Left kidney (tissue), 2 donors: ENCODE data around the gene CAMTA1. TPM values are rescaled to one million over a fixed set of nuclear protein-coding genes. Genes with fewer than 3 reads are reported as not detected.

ENCODE experiments used
- DNase-seq: peaks from one replicate; pipeline ENCODE4 v3.0.0-alpha.2; 2013
- polyA plus RNA-seq: library from polyadenylated mRNA; unstranded; fragments of 120-200 nt; gene quantifications from one replicate; pipeline ENCODE4 v1.2.1, GENCODE V29; 2013; ENCODE audit not compliant: insufficient read length

The CAMTA1 gene
- polyA plus RNA-seq, 1 donor = 88.8 TPM

DNA sequence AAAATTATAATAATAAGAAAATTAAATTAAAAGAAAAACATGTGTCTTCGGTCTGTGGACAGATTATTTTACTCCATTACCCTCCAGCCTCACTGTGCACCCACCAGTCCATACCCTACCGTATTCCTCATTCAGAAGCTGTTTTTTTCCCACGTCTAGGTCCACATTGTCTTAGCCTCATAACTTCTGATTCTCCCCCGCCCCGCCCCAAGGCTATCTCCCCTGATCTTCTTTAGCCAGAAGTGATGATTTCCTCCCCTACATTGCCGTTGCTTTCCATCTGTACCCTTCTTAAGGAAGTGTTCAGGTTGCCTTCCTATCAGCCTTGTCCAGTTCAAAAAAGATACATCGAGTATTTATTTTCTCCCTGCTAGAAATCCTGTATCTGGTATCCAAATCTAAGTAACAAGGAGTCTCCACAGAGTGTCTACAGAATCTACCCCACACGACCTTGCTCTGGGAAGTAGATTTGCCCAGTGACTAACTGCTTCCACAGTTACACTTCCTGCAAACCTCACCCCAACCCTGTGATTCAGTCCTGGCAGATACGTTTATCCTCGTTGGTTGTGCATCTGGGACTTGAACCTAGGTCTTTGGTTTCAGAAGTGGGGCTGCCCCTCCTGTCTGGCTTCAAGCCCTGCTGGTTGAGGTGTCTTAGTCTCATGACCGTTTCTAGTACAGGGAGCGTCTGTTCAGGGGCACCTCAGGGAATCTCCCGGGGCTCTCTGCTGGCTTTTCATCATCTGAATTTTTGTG, 470.2 kb downstream of the CAMTA1 start:
- DNase-seq = no peak

DNA sequence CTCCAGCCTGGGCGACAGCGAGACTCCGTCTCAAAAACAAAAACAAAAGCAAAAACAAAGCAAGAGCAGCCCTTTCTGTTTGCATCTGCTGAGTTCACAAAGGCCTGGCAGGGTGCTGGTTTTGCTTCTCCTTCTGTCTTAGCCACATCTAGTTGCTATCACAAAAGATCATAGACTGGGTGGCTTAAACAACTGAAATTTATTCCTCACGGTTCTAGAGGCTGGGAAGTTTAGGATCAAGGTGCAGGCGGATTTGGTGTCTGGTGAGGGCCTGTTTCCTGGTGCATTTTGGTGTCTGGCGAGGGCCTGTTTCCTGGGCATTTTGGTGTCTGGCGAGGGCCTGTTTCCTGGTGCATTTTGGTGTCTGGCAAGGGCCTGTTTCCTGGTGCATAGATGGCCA, 471.3 kb downstream of the CAMTA1 start:
- no peak for DNase-seq

DNA sequence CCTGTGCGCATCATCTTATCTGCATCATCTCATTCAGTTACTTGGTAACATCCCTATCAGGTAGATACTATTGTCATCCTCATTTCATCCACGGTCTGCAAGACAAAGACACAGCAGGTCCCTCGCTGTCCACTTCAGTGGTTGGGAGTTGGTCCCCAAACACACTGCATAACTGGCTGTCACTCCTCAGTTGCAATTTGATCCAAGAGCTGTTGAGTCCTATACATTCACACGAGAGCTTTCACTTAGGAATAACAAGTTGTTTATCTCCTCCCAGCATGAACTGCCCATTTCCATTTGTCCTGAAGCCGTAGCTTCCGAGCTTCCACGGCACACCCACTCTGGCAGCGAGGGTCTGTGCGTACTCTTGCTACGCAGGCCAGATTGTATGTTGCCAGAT, 472.0 kb downstream of the CAMTA1 start:
- no peak for DNase-seq

DNA sequence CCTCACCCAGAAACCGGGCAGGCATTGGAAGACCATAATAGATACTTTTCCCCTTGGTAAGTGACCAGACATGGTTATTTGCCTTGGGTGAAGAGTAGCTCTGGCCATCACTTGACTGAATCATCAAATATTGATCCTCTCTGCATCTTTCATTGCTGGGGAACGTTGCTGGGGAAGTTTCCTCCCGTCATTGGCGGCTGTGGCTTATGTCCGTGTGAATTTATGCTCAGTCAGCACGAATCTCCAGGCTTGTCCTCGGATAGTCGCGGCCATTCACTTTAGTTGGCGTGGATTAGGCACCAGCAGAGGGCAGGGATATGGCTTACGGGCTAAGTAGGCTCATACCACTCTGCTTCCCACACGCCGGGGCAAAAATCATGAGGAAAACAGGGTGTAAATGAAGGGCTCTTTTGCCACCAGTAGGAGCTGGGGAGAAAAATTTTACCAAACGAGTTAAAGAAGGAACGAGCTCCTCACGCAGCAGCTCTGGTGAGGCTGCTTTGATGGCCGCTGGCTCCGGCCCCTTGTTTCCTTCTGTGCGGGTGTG, 473.4 kb downstream of the CAMTA1 start:
- no peak for DNase-seq

DNA sequence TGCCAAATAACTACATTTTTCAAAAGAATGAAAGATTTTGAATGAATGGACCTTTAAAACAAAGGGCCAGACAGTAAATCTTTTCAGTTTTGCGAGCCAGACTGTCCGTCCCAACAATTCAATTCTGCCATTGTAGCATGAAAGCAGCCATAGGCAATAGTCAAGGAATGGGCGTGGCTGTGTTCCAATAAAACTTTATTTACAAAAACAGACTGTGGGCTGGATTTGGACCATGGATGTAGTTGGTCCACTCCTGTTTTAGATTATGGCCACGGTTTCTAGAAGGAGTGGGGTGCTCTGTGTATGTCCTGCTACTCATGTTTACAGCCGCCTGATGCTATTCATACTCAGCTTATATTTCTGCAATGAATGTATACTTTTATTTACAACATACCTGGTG, 474.7 kb downstream of the CAMTA1 start:
- DNase-seq = no peak

DNA sequence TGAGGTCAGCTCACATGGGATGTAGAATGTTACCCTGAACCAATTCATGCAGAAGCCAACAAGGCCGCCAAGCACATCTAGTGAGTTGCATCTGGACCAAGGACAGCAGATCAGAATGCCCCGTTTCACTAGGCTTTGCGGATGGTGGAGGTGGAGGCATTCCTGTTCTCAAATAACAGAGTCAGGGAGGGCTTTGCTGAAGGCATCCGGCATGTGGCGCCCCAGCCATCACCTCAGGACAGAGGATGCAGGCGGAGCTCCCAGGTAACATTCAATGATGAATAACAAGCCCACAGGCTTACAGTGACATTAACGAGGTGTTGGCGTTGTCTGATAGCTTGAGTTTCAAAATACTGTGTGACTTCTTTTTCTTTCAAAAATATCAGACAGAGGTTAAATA, 476.2 kb downstream of the CAMTA1 start:
- DNase-seq = no peak

DNA sequence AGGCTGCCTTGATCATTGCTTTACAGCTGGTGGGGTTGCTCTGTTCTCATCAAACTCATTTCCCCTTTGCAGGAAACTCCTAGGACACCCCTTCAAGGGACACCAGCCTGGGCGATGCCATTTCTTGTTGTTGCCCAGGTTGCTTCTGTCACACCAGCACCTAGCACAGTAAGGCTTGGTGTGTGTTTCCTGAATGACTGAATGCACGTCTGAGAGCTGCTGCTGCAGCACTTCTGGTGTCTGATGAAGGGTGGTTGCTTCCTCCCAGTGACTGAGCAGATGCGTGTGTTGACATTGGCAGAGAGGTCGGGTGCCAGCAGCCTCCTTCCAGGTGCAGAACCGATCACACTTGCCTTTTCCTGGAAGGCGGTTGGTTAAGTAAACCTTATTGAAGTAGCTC, 477.4 kb downstream of the CAMTA1 start:
- DNase-seq = no peak

DNA sequence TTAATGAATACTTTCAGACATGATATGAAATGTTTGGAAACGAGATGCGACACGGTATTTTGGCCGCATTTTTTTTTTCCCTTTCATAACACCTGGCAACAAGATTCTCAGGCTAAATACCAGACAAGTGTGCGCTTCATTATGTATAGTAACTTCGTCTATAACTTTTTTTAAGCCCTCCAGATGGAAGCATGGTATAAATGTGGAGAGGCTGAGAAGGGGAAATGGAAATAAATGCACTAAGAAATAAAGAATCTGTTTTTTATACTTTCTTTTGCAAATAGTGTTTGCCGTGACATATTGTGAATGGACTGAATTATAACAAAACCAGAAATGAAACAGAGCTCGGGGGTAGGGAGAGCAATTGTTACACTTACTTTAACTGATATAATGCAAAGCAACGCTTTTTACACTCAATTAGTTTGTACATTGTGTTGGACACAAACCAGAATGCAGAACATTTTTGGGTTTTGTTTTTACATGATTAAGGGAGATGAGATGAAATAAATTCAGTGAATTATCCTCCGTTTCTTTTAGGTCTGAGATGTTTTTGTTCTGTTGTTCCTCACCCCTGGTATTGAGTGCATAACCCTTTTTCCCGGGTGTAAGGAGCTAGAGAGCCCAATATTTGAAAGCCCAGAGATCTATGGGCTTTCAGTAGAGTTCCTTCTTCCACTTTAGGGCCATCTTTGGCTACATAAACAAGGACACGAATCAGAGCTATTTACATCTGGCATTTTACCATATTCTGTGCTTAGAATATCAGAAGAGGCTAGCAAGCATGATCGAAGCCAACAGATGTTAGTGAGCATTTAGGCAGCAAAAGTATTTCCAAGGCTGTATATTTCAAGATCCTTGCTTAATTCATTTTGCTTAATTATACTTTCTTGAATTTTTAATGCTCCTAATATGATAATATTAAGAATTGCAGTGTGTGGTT, 478.0 kb downstream of the CAMTA1 start:
- DNase-seq = no peak

DNA sequence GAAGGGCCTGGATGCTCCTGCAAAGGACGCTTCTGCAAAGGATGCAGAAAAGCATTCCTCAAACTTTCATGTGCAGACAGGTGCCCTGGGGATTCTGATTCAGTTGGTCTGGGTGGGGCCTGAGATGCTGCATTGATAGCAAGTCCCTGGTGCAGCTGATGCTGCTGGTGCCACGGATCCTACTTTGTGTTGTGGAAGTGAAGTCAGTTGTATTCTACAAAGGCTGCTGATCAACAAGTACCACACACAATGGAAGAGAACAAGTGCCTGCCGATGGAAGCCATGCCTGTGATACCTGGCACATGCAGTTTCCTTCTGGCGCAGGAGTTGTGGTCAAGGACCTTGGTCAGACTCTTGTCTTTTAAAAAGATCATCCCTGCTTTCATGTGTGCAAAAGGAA, 478.8 kb downstream of the CAMTA1 start:
- no peak for DNase-seq

DNA sequence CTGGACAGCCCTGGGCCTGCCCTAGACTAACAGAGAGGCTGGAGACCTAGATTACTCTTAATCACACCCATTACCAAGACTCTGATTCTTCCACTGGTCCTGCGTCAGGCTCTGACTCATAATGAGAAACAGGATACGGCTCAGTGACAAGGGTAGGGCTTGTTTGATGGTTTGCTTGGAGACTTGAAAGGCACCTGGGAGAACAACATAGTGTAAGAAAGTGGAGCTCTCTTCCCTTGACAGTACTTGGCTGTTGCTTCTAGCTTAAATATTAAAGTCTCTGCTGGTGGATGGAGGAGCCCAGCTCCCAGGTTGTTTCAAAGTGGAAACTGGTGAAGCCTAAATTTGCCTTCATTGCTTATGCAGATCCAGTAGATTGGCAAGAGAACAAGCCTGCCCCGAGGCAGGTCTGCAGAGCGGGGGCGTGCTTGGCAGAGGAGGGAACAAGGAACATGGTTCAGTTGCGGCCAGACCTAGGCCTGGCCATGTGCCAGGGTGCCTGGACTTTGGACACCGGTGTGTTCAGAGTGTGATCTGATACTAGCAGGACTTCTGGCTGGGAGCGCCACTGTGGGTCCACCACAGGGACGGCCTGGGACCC, 480.6 kb downstream of the CAMTA1 start:
- DNase-seq = peak; percentile 44

DNA sequence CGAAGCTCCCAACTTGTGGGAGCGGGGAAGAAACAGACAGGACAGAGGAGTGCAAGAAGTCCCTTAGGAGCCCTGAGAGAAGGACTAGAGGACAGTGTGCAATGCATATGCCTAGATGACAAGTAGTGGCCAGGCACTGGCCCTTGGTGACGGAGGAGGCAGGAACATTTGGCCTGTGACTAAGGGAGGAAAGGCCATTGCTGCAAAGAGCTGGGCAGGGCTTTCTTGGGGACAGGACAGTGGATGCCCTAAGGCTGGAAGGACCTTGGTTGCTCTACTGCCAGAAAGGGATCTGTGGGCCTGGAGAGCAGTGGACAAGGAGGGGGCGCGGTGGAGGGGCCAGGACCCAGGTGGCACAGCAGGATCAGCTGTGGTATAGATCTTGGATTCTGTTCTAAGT, 481.3 kb downstream of the CAMTA1 start:
- DNase-seq = no peak

DNA sequence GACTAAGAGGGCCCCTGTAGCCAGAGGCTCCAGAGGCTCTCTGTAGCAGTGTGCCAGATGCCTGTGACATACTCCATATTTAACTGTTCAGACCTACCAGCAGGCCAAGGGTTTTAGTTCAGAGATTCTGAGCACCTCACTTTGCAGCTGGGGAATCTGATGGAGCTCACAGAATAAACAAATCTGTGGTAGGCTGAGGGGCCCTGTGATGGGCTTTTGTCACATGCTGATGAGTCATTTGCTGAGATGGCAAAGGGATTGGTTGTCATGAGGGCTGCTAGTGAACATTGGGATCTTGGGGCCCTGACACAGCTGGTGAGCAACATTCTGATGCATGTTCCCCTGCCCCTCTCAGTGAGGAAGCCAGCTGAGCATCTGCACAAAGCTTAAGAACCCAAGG, 482.2 kb downstream of the CAMTA1 start:
- no peak for DNase-seq

DNA sequence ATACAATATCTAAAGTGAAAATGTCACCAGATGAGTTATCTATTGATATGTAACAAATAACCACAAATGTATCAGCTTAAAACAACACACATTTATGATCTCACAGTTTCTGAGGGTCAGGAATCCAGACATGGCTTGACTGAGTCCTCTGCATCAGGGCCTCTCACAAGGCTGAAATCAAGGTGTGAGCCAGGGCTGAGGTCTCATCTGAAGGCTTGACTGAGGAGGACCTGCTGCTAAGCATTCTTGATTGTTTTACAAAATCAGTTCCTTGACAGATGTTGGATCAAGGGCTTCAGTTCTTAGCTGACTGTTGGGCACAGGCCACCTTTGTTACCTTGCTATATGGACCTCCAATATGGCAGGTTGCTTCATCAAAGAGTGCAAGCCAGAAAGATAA, 483.7 kb downstream of the CAMTA1 start:
- DNase-seq = no peak

DNA sequence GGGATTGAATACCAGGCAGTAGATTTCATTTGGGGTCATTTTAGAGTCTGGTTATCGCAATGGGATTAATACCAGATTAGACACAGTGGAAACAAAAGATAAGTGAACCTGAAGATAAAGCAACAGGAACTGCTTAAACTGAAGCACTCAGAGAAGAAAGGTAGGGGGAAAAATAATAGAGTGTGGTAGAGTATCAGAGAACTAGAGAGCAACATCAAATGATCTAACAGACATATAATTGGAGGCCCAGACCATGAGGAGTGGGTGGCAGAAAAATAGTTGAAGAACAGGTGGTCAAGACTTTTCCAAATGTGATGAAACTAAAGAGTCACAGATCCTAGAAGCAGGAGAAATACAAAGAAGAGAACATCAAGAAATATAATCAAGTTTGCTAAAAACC, 484.3 kb downstream of the CAMTA1 start:
- DNase-seq = no peak

DNA sequence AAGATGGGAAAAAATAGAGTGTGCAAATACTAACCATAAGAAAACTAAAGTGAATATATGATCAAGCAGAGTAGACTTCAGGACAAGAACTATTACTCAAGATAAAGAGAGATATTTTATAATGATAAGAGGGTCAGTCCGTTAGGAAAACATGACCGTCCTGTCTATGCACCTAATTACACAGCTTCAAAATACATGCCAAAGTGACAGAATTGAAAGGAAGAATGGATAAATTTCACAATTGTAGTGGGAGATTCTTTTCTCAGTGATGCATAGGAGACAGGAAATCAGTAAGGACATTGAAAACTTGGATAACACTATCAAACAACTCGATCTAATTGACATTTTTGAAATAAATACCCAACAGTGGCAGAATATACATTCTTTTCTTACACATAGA, 489.0 kb downstream of the CAMTA1 start:
- no peak for DNase-seq

DNA sequence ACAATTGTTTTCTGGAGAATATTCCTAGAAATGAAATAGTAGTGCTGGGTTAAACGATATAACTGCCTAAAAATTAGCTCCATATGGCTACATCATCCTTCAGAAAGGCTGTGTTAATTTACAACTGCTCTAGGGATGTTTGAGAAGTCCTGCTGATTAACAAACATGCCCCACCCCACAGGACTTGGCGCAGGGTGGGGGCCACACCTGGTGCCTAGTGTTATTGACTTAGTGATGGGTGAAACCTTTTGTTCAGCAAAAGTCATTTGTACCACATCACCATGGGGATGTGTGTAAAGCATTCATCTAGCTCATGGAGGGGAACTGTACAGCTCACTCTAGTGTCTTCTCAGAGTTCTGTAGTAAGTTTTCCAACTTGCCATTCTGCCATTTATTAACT, 492.8 kb downstream of the CAMTA1 start:
- DNase-seq = no peak

DNA sequence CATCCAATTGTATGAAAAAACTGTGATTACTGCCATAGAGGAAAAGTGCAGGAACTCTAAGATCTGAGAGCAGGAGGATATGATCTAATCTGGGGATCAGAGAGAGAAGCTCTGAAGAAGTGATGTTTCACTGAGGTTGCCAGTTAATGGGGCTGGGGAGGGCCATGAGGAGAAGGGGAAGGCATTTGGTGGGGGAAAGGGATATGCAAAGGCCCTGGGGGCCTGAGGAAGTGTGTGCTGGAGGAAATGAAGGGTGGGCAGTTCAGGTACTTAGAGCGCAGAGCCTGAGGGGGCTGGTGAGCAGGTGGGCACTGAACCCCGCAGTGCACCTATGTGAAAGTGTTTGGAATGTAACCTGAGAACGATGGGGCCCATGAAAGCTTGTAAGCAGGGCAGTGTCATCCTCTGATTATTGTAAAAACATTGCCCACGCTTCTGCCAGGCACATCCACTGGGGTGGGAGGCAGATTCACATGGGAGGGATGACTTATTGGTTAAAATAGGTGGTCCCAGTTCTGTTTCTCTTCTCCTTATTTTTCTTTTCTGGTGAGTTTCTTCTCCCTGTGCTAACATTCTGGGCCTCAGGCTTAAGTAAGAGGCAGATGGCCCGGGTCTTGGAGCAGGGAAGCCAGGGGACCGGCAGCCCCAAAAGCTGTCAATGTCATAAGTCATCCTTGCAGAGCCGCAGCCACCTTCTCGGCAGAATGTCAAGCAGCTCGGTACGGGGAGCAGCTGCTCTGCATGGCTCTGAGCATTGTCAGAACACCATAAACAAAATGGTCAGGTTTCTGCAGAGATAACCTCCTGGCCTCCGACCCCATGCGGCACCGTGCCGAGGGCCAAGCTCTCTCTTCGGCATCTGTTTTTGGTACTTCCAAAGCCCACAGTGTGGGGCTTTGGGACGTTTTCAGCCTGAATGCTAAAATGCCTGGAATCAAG, 493.8 kb downstream of the CAMTA1 start:
- DNase-seq = no peak

DNA sequence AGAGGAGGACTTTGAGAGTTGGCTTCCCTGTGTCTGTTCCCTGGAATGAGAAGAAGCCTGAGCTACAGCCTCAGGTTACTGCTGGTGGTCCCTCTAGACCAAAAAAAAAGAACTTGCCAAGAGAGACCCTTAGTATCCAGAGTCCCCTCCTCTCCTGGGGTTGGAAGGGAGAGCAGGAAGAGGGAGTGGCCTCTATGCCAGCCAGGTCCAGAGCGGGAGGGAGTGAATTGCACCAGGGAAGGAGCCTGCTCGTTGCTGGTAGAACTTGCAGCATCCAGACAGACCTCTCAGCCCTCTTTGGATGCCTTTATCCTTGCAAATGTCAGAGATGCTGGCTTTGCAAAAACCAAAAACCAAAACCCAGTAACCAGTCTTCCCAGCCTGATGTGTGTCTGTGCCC, 494.5 kb downstream of the CAMTA1 start:
- DNase-seq = no peak

DNA sequence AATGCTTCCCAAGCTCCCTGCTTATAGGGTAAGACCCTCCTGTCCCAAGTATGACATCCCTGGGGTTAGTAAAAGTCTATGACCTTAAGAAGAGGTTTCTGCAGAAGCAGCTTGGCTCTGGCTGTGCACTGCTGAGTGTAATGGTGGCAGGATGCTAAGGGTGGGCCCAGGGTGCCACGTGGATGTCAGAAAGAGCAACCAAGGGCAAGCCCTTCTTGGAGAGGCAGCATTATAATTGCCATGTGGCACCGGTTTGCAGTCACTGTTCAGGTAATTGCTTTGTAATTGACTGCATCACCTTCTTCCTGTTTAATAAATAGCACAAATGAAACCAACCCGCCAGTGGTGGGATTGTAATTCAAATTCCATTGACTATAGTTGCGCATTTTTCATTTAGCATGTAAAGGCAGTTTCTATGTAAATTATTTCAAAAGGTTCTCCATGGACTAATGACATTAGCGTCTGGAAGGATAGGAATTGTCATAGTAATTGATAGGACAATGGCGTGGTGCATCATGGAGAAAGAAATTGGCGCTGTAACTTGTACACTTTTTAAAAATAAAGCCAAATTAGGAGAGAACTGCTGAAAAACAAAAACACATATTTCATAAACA, 495.2 kb downstream of the CAMTA1 start:
- DNase-seq = no peak

DNA sequence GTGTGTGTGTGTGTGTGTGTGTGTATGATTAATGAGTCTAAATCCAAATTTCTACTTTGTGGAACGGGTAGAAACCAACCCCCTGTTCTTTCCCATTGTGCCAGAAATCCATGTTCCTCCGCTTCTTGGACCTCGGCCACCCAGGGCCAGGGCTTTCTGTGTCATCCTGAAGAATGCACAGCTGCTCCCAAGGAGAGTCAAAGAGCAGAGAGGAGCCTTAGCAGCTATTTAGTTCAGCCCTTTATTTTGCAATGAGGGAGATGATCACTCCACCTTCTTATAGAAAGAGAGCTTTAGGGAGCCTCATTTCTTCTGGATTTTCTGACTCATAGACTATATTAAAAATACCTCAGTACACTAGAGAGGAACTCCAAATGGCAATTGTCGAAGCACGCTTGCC, 496.6 kb downstream of the CAMTA1 start:
- no peak for DNase-seq

DNA sequence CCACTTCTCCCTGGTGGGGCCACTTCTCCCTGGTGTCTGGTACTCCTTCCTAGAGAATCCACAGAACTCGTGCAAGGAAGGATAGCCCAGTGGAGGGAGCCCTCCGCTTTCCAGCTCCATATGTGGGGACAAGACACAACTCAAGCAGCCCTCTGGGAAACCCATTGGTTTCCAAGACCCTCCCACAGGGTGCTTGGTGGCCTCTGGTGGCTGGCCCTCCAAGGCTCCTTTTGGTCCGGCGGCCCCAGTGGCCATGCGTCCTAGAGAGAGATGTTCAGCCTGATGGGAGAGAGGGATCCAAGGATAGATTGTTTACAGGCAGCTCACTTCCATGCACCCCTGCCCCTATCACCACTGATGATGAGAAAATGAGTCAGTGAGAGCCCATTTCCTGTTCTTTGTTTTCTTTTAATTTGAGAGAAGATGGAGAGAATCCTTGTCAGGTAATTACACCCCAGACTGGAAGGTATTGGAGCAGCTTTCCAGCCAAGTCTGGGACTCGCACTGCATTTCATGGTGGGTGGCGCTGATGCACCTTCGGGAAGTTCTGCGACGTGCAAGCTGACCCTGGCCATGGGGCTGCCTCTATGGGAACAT, 499.7 kb downstream of the CAMTA1 start:
- DNase-seq = no peak
